Measurements from ENCODE around the gene NLRP6. TPM values are rescaled to one million over a fixed set of nuclear protein-coding genes. Genes with fewer than 3 reads are reported as not detected.
"Not testable (repeated sequence)": the region's sequence is repeated elsewhere in the genome, so short reads cannot be mapped to it uniquely, and the experiment has no call there.

The NLRP6 gene
- total RNA-seq, 2 experiments from 2014 or later, result 32.1 to 34.0 TPM

DNA sequence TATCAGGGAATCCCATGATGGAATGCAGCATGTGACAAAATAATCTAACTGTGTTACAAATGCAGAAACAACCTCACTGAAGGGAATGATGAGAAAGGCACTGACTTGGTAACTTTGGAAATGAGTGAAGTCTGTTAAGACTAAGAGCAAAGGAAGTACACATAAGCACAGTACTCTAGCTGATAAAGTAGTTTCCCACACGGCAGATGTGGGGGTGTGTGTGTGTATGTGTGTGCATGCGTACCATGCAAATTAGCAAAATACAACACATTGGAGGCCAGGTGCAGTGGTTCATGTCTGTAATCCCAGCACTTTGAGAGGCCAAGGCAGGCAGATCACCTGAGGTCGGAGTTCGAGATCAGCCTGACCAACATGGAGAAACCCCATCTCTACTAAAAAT, 16.6 kb upstream of the NLRP6 start:
- DNase-seq (no peak), ATAC-seq (ENCODE audit: low read depth) (no peak)
- peaks cover 2% of the 10 kb centered on the region for H3K9me3 Mint-ChIP-seq
- peaks cover 2% of the 10 kb centered on the region for H3K36me3 Mint-ChIP-seq
- H3K4me1 Mint-ChIP-seq, result no peaks in the 10 kb centered on the region
- no peak overlapping the region for H3K4me3 Mint-ChIP-seq
- H3K27me3 Mint-ChIP-seq, result peaks cover 3% of the 10 kb centered on the region
- H3K27ac Mint-ChIP-seq, result no peak overlapping the region
- POLR2A ChIA-PET, result interaction anchor here (1.0 kb wide), 1 partner anchor 11 kb away, joined by 3 read pairs; no protein-coding TSS in a partner anchor

GRCh38 chr11:266676-267439, 11.3 kb upstream of the NLRP6 start:
- Mint-ChIP-seq H3K9me3 (peaks cover 2% of the 10 kb centered on the region), H3K36me3 (peaks cover 1% of the 10 kb centered on the region), H3K4me3 (peak overlapping the region; percentile 80), H3K27me3 (no peaks in the 10 kb centered on the region), H3K4me1 (peaks cover 25% of the 10 kb centered on the region), H3K27ac (peak overlapping the region; percentile 80)
- POLR2A ChIA-PET, result interaction anchor here (1.3 to 4.7 kb wide), 12 partner anchors 16 to 89 kb away, joined by 3 to 336 read pairs (median 21); partner anchors contain the start of genes BET1L, IFITM2, NLRP6 and PGGHG
- DNase-seq (no peak), ATAC-seq (ENCODE audit: low read depth) (no peak)

GRCh38 chr11:267491-267994, 10.7 kb upstream of the NLRP6 start:
- ATAC-seq (ENCODE audit: low read depth) (peak; percentile 59), DNase-seq (peak; percentile 75)
- Mint-ChIP-seq H3K4me1 (peaks cover 25% of the 10 kb centered on the region), H3K27me3 (no peaks in the 10 kb centered on the region), H3K27ac (peak overlapping the region; percentile 96), H3K4me3 (peak overlapping the region; percentile 91), H3K9me3 (no peaks in the 10 kb centered on the region), H3K36me3 (peaks cover 5% of the 10 kb centered on the region)
- POLR2A ChIA-PET, result interaction anchor here (0.9 to 4.7 kb wide), 17 partner anchors 17 to 241 kb away, joined by 3 to 336 read pairs (median 12); partner anchors contain the start of genes BET1L, IFITM2, NLRP6 and PGGHG

- H3K4me1 Mint-ChIP-seq, result peaks cover 25% of the 10 kb centered on the region
- H3K27me3 Mint-ChIP-seq, H3K9me3 Mint-ChIP-seq, H3K36me3 Mint-ChIP-seq: not testable (repeated sequence)
- POLR2A ChIA-PET, result interaction anchor here (0.8 to 4.7 kb wide), 15 partner anchors 15 to 240 kb away, joined by 3 to 336 read pairs (median 15); partner anchors contain the start of genes BET1L, IFITM2, NLRP6 and PGGHG
- H3K27ac Mint-ChIP-seq, result peak overlapping the region; percentile 96
- H3K4me3 Mint-ChIP-seq, result peak overlapping the region; percentile 91
- peak; percentile 41 for ATAC-seq (ENCODE audit: low read depth)
- DNase-seq, result peak; percentile 69
These were observed 9.5 kb upstream of the NLRP6 start for GRCh38 chr11:268716-269145.

DNA sequence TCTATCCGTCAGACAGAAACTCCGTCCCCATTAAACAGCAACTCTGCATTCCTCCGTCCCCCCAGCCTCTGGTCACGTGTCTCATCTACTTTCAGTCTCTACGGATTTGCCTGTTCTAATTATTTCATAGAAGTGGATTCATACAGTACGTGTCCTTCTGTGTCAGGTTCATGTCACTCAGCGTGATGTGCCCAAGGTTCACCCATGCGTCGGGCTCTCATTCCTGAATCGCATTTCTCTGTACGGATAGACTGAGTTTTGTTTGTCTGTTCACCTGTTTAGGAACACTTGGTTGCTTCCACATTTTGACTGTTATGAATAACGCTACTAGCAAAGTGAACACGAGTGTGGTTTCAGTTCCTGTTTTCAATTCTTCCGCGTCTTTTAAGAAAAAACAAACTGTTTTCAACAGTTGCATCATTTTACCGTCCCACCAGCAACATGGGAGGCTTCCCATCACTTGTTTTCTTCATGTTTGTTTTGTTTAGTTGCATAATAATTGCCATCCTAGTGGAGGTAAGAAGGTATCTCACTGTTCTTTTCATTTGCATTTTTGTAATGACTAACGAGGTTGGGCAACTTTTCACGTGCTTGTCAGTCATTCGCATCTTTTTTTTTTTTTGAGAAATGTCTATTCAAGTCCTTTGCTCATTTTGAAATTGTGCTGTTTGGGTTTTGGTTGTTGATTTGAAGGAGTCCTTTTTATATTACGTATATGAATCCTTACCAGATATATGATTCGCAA, 8.9 kb upstream of the NLRP6 start:
- Mint-ChIP-seq H3K36me3 (peaks cover 5% of the 10 kb centered on the region), H3K4me1 (peaks cover 25% of the 10 kb centered on the region), H3K27ac (peak overlapping the region; percentile 96), H3K9me3 (no peaks in the 10 kb centered on the region), H3K27me3 (peaks cover 2% of the 10 kb centered on the region), H3K4me3 (peak overlapping the region; percentile 91)
- POLR2A ChIA-PET, result interaction anchor here (0.8 to 4.7 kb wide), 13 partner anchors 15 to 86 kb away, joined by 3 to 336 read pairs (median 21); partner anchors contain the start of genes BET1L, IFITM2, NLRP6 and PGGHG
- DNase-seq (peak; percentile 56), ATAC-seq (ENCODE audit: low read depth) (peak; percentile 34)

- POLR2A ChIA-PET, result interaction anchor here (0.8 to 3.1 kb wide), 4 partner anchors 10 to 63 kb away, joined by 3 to 16 read pairs (median 9); partner anchors contain the start of genes BET1L and RIC8A
- Mint-ChIP-seq H3K4me1 (peaks cover 25% of the 10 kb centered on the region), H3K27ac (peak overlapping the region; percentile 80), H3K9me3 (no peaks in the 10 kb centered on the region), H3K27me3 (peaks cover 2% of the 10 kb centered on the region), H3K4me3 (no peak overlapping the region), H3K36me3 (peaks cover 5% of the 10 kb centered on the region)
- DNase-seq, result no peak
- ATAC-seq (ENCODE audit: low read depth), result no peak
These were observed 7.5 kb upstream of the NLRP6 start for GRCh38 chr11:270451-271318.

DNA sequence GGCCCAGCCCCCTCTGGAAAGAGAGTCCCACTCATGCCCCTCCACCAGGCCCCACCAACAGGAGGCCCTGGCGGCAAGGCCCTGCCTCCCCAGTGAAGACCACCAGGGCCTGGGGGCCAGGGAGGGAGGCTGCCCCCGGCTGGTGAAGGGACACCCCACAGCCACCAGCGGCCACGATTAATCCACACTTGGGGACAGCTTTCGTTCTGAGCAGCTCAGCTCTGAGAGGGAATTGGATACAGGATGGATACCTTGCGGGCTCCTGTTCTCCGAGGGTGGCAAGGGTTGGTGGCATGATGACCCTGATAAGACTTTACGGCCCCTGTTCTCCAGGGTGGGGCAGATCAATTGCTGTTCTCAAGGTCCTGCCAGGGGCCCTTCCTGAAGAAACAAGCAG, 6.9 kb upstream of the NLRP6 start:
- POLR2A ChIA-PET, result interaction anchor here (0.8 to 3.1 kb wide), 5 partner anchors 9 to 64 kb away, joined by 3 to 16 read pairs (median 6); partner anchors contain the start of genes BET1L and RIC8A
- H3K4me1 Mint-ChIP-seq, result peaks cover 25% of the 10 kb centered on the region
- peaks cover 10% of the 10 kb centered on the region for H3K36me3 Mint-ChIP-seq
- no peak overlapping the region for H3K27ac Mint-ChIP-seq
- DNase-seq (no peak), ATAC-seq (ENCODE audit: low read depth) (no peak)
- H3K27me3 Mint-ChIP-seq, result peaks cover 2% of the 10 kb centered on the region
- H3K9me3 Mint-ChIP-seq, result peaks cover 4% of the 10 kb centered on the region
- H3K4me3 Mint-ChIP-seq, result no peak overlapping the region

- Mint-ChIP-seq H3K9me3 (peaks cover 9% of the 10 kb centered on the region), H3K4me3 (no peak overlapping the region), H3K36me3 (peaks cover 17% of the 10 kb centered on the region), H3K4me1 (peaks cover 23% of the 10 kb centered on the region), H3K27ac (no peak overlapping the region), H3K27me3 (peaks cover 2% of the 10 kb centered on the region)
- POLR2A ChIA-PET, result interaction anchor here (1.2 to 3.1 kb wide), 3 partner anchors 8 to 15 kb away, joined by 6 to 16 read pairs (median 14); no protein-coding TSS in a partner anchor
- no peak for DNase-seq
- no peak for ATAC-seq (ENCODE audit: low read depth)
These were observed 5.8 kb upstream of the NLRP6 start for GRCh38 chr11:272195-272930.

GRCh38 chr11:272931-273198, 5.3 kb upstream of the NLRP6 start:
- Mint-ChIP-seq H3K9me3 (peaks cover 10% of the 10 kb centered on the region), H3K27me3 (peaks cover 2% of the 10 kb centered on the region), H3K4me1 (peaks cover 24% of the 10 kb centered on the region), H3K36me3 (peaks cover 21% of the 10 kb centered on the region), H3K27ac (no peak overlapping the region), H3K4me3 (no peak overlapping the region)
- ATAC-seq (ENCODE audit: low read depth) (no peak), DNase-seq (no peak)
- POLR2A ChIA-PET, result interaction anchor here (0.6 to 3.1 kb wide), 2 partner anchors 15 to 134 kb away, joined by 3 to 16 read pairs; no protein-coding TSS in a partner anchor

DNA sequence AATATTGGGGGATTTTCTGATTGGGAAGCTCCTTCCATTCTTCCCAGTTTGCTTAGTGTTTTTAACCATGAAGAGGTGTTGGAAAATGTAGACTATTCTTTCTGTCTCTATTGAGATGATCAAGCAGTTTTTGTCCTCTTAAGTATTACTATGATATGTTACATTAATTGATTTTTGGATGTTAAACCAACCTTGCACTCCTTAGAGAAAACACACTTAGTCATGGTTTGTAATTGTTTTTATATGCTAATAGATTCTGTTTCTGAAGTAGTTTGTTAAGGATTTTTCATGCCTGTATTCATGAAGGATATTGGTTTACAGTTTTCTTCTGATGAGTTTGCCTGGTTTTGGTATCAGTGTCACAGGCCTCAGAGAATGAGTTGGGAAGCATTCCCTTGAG, 2.0 kb upstream of the NLRP6 start:
- POLR2A ChIA-PET, result interaction anchor here (13.4 to 16.3 kb wide), 2 partner anchors 9 to 14 kb away, joined by 264 to 336 read pairs; partner anchors contain the start of gene PGGHG
- Mint-ChIP-seq H3K4me1 (peaks cover 12% of the 10 kb centered on the region), H3K9me3 (peaks cover 10% of the 10 kb centered on the region), H3K27me3 (peaks cover 2% of the 10 kb centered on the region), H3K36me3 (peaks cover 34% of the 10 kb centered on the region), H3K4me3 (no peak overlapping the region), H3K27ac (no peak overlapping the region)
- ATAC-seq (ENCODE audit: low read depth), result no peak
- DNase-seq, result no peak

GRCh38 chr11:279040-279965, 1.1 kb downstream of the NLRP6 start:
- peaks cover 55% of the 10 kb centered on the region for H3K36me3 Mint-ChIP-seq
- H3K4me3 Mint-ChIP-seq, result peak overlapping the region; percentile 97
- POLR2A ChIA-PET, result interaction anchor here (0.5 to 16.3 kb wide), 17 partner anchors 8 to 422 kb away, joined by 3 to 336 read pairs (median 9); partner anchors contain the start of genes BET1L, IFITM1, IFITM2 and PGGHG
- ATAC-seq (ENCODE audit: low read depth) (peak; percentile 12), DNase-seq (peak; percentile 68)
- peak overlapping the region; percentile 99 for H3K27ac Mint-ChIP-seq
- peaks cover 10% of the 10 kb centered on the region for H3K9me3 Mint-ChIP-seq
- H3K4me1 Mint-ChIP-seq, result peaks cover 31% of the 10 kb centered on the region
- H3K27me3 Mint-ChIP-seq, result no peaks in the 10 kb centered on the region

Measured in activated naive CD8-positive, alpha-beta T cell treated with anti-CD3 and anti-CD28 coated beads, Interleukin-2, amount 10 ng/mL, durations not matched to agents 7 days and 5 days (primary cell).